HFFc6 (cell line): Measurements from ENCODE around the gene PFKFB1. TPM values are rescaled to one million over a fixed set of nuclear protein-coding genes. Genes with fewer than 3 reads are reported as not detected.

Experiments
- DNase-seq: peaks from one replicate; pipeline ENCODE4 v3.0.0-alpha.2; 2018
- H3K27ac Mint-ChIP-seq: 2 replicates; pipeline ENCODE4 v1.8.0; 2020; ENCODE audit warnings: mild to moderate bottlenecking, mixed read lengths
- H3K27me3 Mint-ChIP-seq: 2 replicates; pipeline ENCODE4 v1.8.0; 2021; ENCODE audit warnings: mild to moderate bottlenecking, moderate library complexity, mixed read lengths; ENCODE audit not compliant: insufficient read depth
- H3K36me3 Mint-ChIP-seq: 2 replicates; pipeline ENCODE4 v1.8.0; 2021; ENCODE audit warnings: low read depth, mixed read lengths
- H3K4me1 Mint-ChIP-seq: 2 replicates; pipeline ENCODE4 v1.8.0; 2020; ENCODE audit warnings: low read depth, mixed read lengths
- H3K4me3 Mint-ChIP-seq: 2 replicates; pipeline ENCODE4 v1.8.0; 2020; ENCODE audit warnings: mild to moderate bottlenecking, moderate library complexity, mixed read lengths
- H3K9me3 Mint-ChIP-seq: 2 replicates; pipeline ENCODE4 v1.8.0; 2020; ENCODE audit warnings: mild to moderate bottlenecking, mixed read lengths
- CTCF ChIP-seq: fragments of 200-600 bp; sonication (generic); IDR thresholded peaks from 2 replicates; pipeline ENCODE4 v1.5.0; 2021; ENCODE audit warnings: antibody characterized with exemption, mild to moderate bottlenecking
- total RNA-seq, 6 experiments: library from RNA; stranded (reverse); fragmentation: NEBNext Ultra II Directional; extraction: Animal tissue kit (Norgen Biotek cat#: 25700); gene quantifications; 2 replicates in 1 of 6; 3 replicates in 5 of 6; pipeline ENCODE4 v1.2.3, GENCODE V29; 2021

The PFKFB1 gene
- total RNA-seq, 6 experiments from 2014 or later, result not detected

GRCh38 chrX:54964766-54965497 is 29.1 kb downstream of the PFKFB1 start:
- Mint-ChIP-seq H3K27ac (no peak overlapping the region), H3K9me3 (no peaks in the 10 kb centered on the region), H3K4me3 (no peak overlapping the region), H3K27me3 (peaks cover 3% of the 10 kb centered on the region), H3K4me1 (no peaks in the 10 kb centered on the region), H3K36me3 (no peaks in the 10 kb centered on the region)
- DNase-seq, result no peak
- TF ChIP-seq CTCF, result no peak

GRCh38 chrX:54961750-54962149 is 32.2 kb downstream of the PFKFB1 start:
- Mint-ChIP-seq H3K36me3 (no peaks in the 10 kb centered on the region), H3K27me3 (peaks cover 2% of the 10 kb centered on the region; the same call in 1 of the 2 replicates), H3K9me3 (no peaks in the 10 kb centered on the region), H3K27ac (no peak overlapping the region), H3K4me3 (no peak overlapping the region), H3K4me1 (no peaks in the 10 kb centered on the region)
- no peak for TF ChIP-seq CTCF
- no peak for DNase-seq

- Mint-ChIP-seq H3K27me3 (no peaks in the 10 kb centered on the region; the same call in 1 of the 2 replicates), H3K4me3 (no peak overlapping the region), H3K36me3 (no peaks in the 10 kb centered on the region), H3K4me1 (no peaks in the 10 kb centered on the region), H3K9me3 (no peaks in the 10 kb centered on the region), H3K27ac (no peak overlapping the region)
- TF ChIP-seq CTCF, result no peak
- no peak for DNase-seq
Measured at GRCh38 chrX:54950730-54951375, 43.1 kb downstream of the PFKFB1 start.

GRCh38 chrX:54945224-54945623 is 48.8 kb downstream of the PFKFB1 start:
- Mint-ChIP-seq H3K4me1 (no peaks in the 10 kb centered on the region), H3K27ac (no peak overlapping the region), H3K27me3 (no peaks in the 10 kb centered on the region; the same call in 1 of the 2 replicates), H3K4me3 (no peak overlapping the region), H3K9me3 (no peaks in the 10 kb centered on the region), H3K36me3 (no peaks in the 10 kb centered on the region)
- no peak for TF ChIP-seq CTCF
- no peak for DNase-seq

- no peak for TF ChIP-seq CTCF
- no peaks in the 10 kb centered on the region; the same call in 1 of the 2 replicates for H3K27me3 Mint-ChIP-seq
- no peaks in the 10 kb centered on the region for H3K36me3 Mint-ChIP-seq
- no peak overlapping the region for H3K4me3 Mint-ChIP-seq
- no peak for DNase-seq
- no peak overlapping the region for H3K27ac Mint-ChIP-seq
- no peaks in the 10 kb centered on the region for H3K9me3 Mint-ChIP-seq
- H3K4me1 Mint-ChIP-seq, result no peaks in the 10 kb centered on the region
Measured at GRCh38 chrX:54944816-54945215, 49.2 kb downstream of the PFKFB1 start.
